Upper lobe of left lung (tissue), 6 donors: ENCODE measurements around the gene NOL6. TPM values are rescaled to one million over a fixed set of nuclear protein-coding genes. Genes with fewer than 3 reads are reported as not detected.

Source experiments
- ATAC-seq, 2 donors: fragments of 200-7000 bp; cut with Tn5 transposase; one replicate each; pipeline ENCODE4 v1.9.1; 2022; ENCODE audit warnings: mild to moderate bottlenecking in 2 of 2, moderate library complexity in 2 of 2; ENCODE audit not compliant: low FRiP score in 2 of 2
- DNase-seq, 2 donors: peaks; one replicate each; pipeline ENCODE4 v3.0.0-alpha.2; 2019 to 2020
- H3K27ac ChIP-seq, 4 donors: fragments of 200-600 bp; sonication (generic); one replicate each; pipeline ENCODE4 v1.5.1; 2016 to 2019
- H3K27me3 ChIP-seq, 4 donors: fragments of 200-600 bp; sonication (generic); one replicate each; pipeline ENCODE4 v1.5.1; 2017 to 2019
- H3K36me3 ChIP-seq, 4 donors: fragments of 200-600 bp; sonication (generic); one replicate each; pipeline ENCODE4 v1.5.1; 2016 to 2019
- H3K4me1 ChIP-seq, 4 donors: fragments of 200-600 bp; sonication (generic); one replicate each; pipeline ENCODE4 v1.5.1; 2018 to 2019
- H3K4me3 ChIP-seq, 4 donors: fragments of 200-600 bp; sonication (generic); one replicate each; pipeline ENCODE4 v1.5.1; 2017 to 2019; ENCODE audit warnings: mild to moderate bottlenecking in 2 of 4, moderate library complexity in 1 of 4
- H3K9me3 ChIP-seq, 4 donors: fragments of 200-600 bp; sonication (generic); one replicate each; pipeline ENCODE4 v1.5.1; 2018 to 2019
- CTCF ChIP-seq, 6 experiments: fragments of 450-650 bp in 4 of 6; fragments of 200-600 bp in 2 of 6; sonication (generic) in 2 of 6; IDR thresholded peaks; one replicate each; pipeline ENCODE4 v1.5.1; 2016 to 2019; ENCODE audit warnings: antibody characterized with exemption in 6 of 6
- EP300 ChIP-seq, 4 donors: sonication (generic); formaldehyde crosslinking; IDR thresholded peaks; one replicate each; pipeline ENCODE4 v1.5.1; 2017; ENCODE audit warnings: antibody characterized with exemption in 4 of 4, control low read depth in 2 of 4
- POLR2A ChIP-seq, 4 donors: fragments of 450-650 bp; IDR thresholded peaks; one replicate each; pipeline ENCODE4 v1.5.1; 2016 to 2017; ENCODE audit warnings: antibody characterized with exemption in 4 of 4, mild to moderate bottlenecking in 2 of 4
- POLR2AphosphoS5 ChIP-seq, 2 donors: sonication (generic); formaldehyde crosslinking; IDR thresholded peaks; one replicate each; pipeline ENCODE4 v1.5.1; 2017; ENCODE audit warnings: antibody characterized with exemption in 2 of 2
- WGBS, 2 donors: methylation state at CpG; one replicate each; pipeline ENCODE4 v1.1.5; 2017 to 2018; 5-methylcytosine and 5-hydroxymethylcytosine counted together
- small RNA-seq, 4 donors: library from RNA; depleted of rRNA; stranded (forward); fragments of <200 nt; gene quantifications; one replicate each; pipeline ENCODE3, GENCODE V24; 2016
- total RNA-seq, 6 donors: library from RNA; depleted of rRNA in 4 of 6; stranded (reverse); fragments of >200 nt in 4 of 6; gene quantifications; one replicate each; pipeline versions ENCODE4 v1.1.0 to v1.2.1, GENCODE V29; 2016 to 2021
- donor health status: DM: no; HTN: no; CAD: no; lungs with moderate emphysema.
- donor health status: DM: no; HTN: yes; CAD: no; lungs with severe emphysema.

The NOL6 gene
- total RNA-seq, 6 donors from 2014 or later = 17.8 to 47.6 (median 31.9) TPM

GRCh38 chr9:33415501-33416038 is 58.2 kb downstream of the NOL6 start:
- no peaks in the 10 kb centered on the region for H3K9me3 ChIP-seq
- no peak overlapping the region for H3K4me3 ChIP-seq
- H3K27me3 ChIP-seq = no peaks in the 10 kb centered on the region
- H3K4me1 ChIP-seq = peaks cover 18 to 31% (median 27%) of the 10 kb centered on the region in 4 donors
- H3K36me3 ChIP-seq = no peaks in the 10 kb centered on the region
- peak; percentile 82 to 94 for ATAC-seq
- DNase-seq = peak in 1 of 2 donors; percentile 94
- peak overlapping the region; percentile 27 to 83 (median 59) for H3K27ac ChIP-seq
- WGBS, 2 donors = 25 to 26% methylated on average over 9 of the region's 9 CpGs
- TF ChIP-seq POLR2A (IDR thresholded peaks at IDR 0.05) (peak in 1 of 4 donors; percentile 43), POLR2AphosphoS5 (IDR thresholded peaks at IDR 0.05) (peak; percentile 39 to 54), CTCF (IDR thresholded peaks at IDR 0.05) (peak; percentile 62 to 90 (median 84)), EP300 (IDR thresholded peaks at IDR 0.05) (peak in 1 of 4 donors; percentile 50)

- Histone ChIP-seq H3K27me3 (no peaks in the 10 kb centered on the region), H3K27ac (peak overlapping the region; percentile 27 to 83 (median 70)), H3K4me3 (no peak overlapping the region), H3K4me1 (peaks cover 18 to 31% (median 27%) of the 10 kb centered on the region in 4 donors), H3K36me3 (no peaks in the 10 kb centered on the region), H3K9me3 (no peaks in the 10 kb centered on the region)
- ATAC-seq (peak; percentile 11 to 61), DNase-seq (no peak)
- TF ChIP-seq CTCF (IDR thresholded peaks at IDR 0.05) = no peak
- no peak for TF ChIP-seq EP300 (IDR thresholded peaks at IDR 0.05)
- no peak for TF ChIP-seq POLR2AphosphoS5 (IDR thresholded peaks at IDR 0.05)
- TF ChIP-seq POLR2A (IDR thresholded peaks at IDR 0.05) = no peak
- WGBS, 2 donors = 56 to 77% methylated on average over 8 to 13 of the region's 13 CpGs
These were observed 58.7 kb downstream of the NOL6 start for GRCh38 chr9:33414889-33415500.

- Histone ChIP-seq H3K9me3 (no peaks in the 10 kb centered on the region), H3K36me3 (no peaks in the 10 kb centered on the region), H3K27ac (peak overlapping the region in 3 of 4 donors; percentile 63 to 83 (median 77)), H3K4me3 (no peak overlapping the region), H3K4me1 (peaks cover 18 to 31% (median 27%) of the 10 kb centered on the region in 4 donors), H3K27me3 (no peaks in the 10 kb centered on the region)
- ATAC-seq = peak in 1 of 2 donors; percentile 18
- peak in 1 of 2 donors; percentile 75 for DNase-seq
- 22 to 41% methylated on average over 3 of the region's 3 CpGs for WGBS, 2 donors
- TF ChIP-seq POLR2A (IDR thresholded peaks at IDR 0.05) = no peak
- TF ChIP-seq EP300 (IDR thresholded peaks at IDR 0.05) = no peak
- TF ChIP-seq CTCF (IDR thresholded peaks at IDR 0.05) = no peak
- no peak for TF ChIP-seq POLR2AphosphoS5 (IDR thresholded peaks at IDR 0.05)
These were observed 59.5 kb downstream of the NOL6 start for GRCh38 chr9:33414268-33414667.

Small RNA genes lying within 50 kb of the gene (small RNA-seq; reads per million reads assigned to genes)
- gene AL356218.2 (0 reads per million in 4 donors), gene MIR6851 (0 reads per million in 4 donors)

Other genes starting within 250 kb of the NOL6 start
- not detected for gene SPINK4, start 233.8 kb downstream of the NOL6 start, total RNA-seq
- 100 to 1,000 TPM in 4 of 6 donors, 10 to 100 TPM in 2; 55.5 to 157 (median 129) TPM for gene BAG1, start 209.2 kb downstream of the NOL6 start, total RNA-seq
- gene CHMP5, start 208.9 kb downstream of the NOL6 start, total RNA-seq = 10 to 100 TPM; 33.5 to 95.5 (median 60.1) TPM
- 10 to 100 TPM; 37.0 to 75.4 (median 54.1) TPM for gene NFX1, start 183.4 kb downstream of the NOL6 start, total RNA-seq
- gene AQP7, start 71.4 kb downstream of the NOL6 start, total RNA-seq = 10 to 100 TPM in 1 of 6 donors, 1 to 10 TPM in 5; 2.1 to 23.0 (median 4.8) TPM
- 100 to 1,000 TPM in 5 of 6 donors, 10 to 100 TPM in 1; 62.5 to 468 (median 201) TPM for gene AQP3, start 26.3 kb downstream of the NOL6 start, total RNA-seq
- gene ANKRD18B, start 50.3 kb upstream of the NOL6 start, total RNA-seq = 1 to 10 TPM in 2 of 6 donors, not detected in 4; 1.1 to 2.0 TPM